Activated naive CD8-positive, alpha-beta T cell (primary cell): Measurements from ENCODE around the gene HLA-DRA.

Source experiments
- H3K27ac Mint-ChIP-seq: one replicate; pipeline ENCODE4 v1.8.0; 2021; ENCODE audit warnings: mixed read lengths
- H3K27me3 Mint-ChIP-seq: one replicate; pipeline ENCODE4 v1.8.0; 2021; ENCODE audit warnings: mixed read lengths
- H3K36me3 Mint-ChIP-seq: one replicate; pipeline ENCODE4 v1.8.0; 2021; ENCODE audit warnings: mixed read lengths
- H3K4me1 Mint-ChIP-seq: one replicate; pipeline ENCODE4 v1.8.0; 2021; ENCODE audit warnings: low read depth, mixed read lengths
- H3K4me3 Mint-ChIP-seq: one replicate; pipeline ENCODE4 v1.8.0; 2021; ENCODE audit warnings: mild to moderate bottlenecking, mixed read lengths
- H3K9me3 Mint-ChIP-seq: one replicate; pipeline ENCODE4 v1.8.0; 2021; ENCODE audit warnings: low read depth, mixed read lengths

The HLA-DRA gene

GRCh38 chr6:32439602-32440214 is at the start of gene HLA-DRA:
TSS of gene HLA-DRA (plus strand) at chr6:32439887. CDS start at chr6:32439951, 64 bp downstream.
- Mint-ChIP-seq H3K4me3 (peak within 1 kb of the TSS; percentile 55), H3K36me3 (no peaks in the 10 kb centered on the region), H3K27ac (no peak within 1 kb of the TSS), H3K9me3 (no peaks in the 10 kb centered on the region), H3K4me1 (peaks cover 12% of the 10 kb centered on the region), H3K27me3 (peaks cover 17% of the 10 kb centered on the region)

DNA sequence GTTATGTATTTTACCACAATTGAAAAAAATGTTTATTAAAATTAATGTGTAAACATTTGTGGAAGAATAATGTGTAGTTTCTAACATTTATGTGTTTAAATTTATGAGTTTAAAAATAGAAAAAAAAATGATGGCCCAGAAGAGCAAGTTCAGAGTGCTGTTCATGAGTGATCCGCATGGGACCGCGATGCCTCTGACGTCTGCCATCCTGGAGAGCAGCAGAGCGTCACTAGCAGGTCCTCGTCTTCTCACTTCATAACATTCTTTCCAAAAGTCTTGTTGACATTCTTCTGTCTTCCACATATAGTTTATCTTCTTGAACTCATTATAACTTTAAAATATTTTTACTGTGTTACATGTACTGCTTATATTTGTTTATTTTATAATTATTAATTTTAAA is 48.2 kb upstream of the HLA-DRA start:
- Mint-ChIP-seq H3K9me3 (no peaks in the 10 kb centered on the region), H3K27me3 (peaks cover 10% of the 10 kb centered on the region), H3K4me1 (no peaks in the 10 kb centered on the region), H3K27ac (no peak overlapping the region), H3K4me3 (no peak overlapping the region), H3K36me3 (no peaks in the 10 kb centered on the region)

- no peak overlapping the region for H3K27ac Mint-ChIP-seq
- H3K4me1 Mint-ChIP-seq = peaks cover 2% of the 10 kb centered on the region
- no peaks in the 10 kb centered on the region for H3K9me3 Mint-ChIP-seq
- H3K27me3 Mint-ChIP-seq = peaks cover 3% of the 10 kb centered on the region
- no peak overlapping the region for H3K4me3 Mint-ChIP-seq
- H3K36me3 Mint-ChIP-seq = no peaks in the 10 kb centered on the region
Measured at GRCh38 chr6:32393665-32394420, 45.8 kb upstream of the HLA-DRA start.

GRCh38 chr6:32396028-32396427 is 43.7 kb upstream of the HLA-DRA start:
- Mint-ChIP-seq H3K36me3 (no peaks in the 10 kb centered on the region), H3K4me1 (peaks cover 2% of the 10 kb centered on the region), H3K27ac (no peak overlapping the region), H3K4me3 (no peak overlapping the region), H3K9me3 (no peaks in the 10 kb centered on the region), H3K27me3 (peaks cover 9% of the 10 kb centered on the region)

- Mint-ChIP-seq H3K36me3 (no peaks in the 10 kb centered on the region), H3K27ac (no peak overlapping the region), H3K4me1 (peaks cover 2% of the 10 kb centered on the region), H3K9me3 (no peaks in the 10 kb centered on the region), H3K27me3 (peaks cover 11% of the 10 kb centered on the region), H3K4me3 (no peak overlapping the region)
Measured at GRCh38 chr6:32397252-32397920, 42.3 kb upstream of the HLA-DRA start.

GRCh38 chr6:32401284-32401963 is 38.3 kb upstream of the HLA-DRA start:
- H3K4me3 Mint-ChIP-seq = no peak overlapping the region
- peaks cover 2% of the 10 kb centered on the region for H3K4me1 Mint-ChIP-seq
- H3K27ac Mint-ChIP-seq = no peak overlapping the region
- peaks cover 24% of the 10 kb centered on the region for H3K27me3 Mint-ChIP-seq
- H3K36me3 Mint-ChIP-seq = no peaks in the 10 kb centered on the region
- H3K9me3 Mint-ChIP-seq = no peaks in the 10 kb centered on the region

DNA sequence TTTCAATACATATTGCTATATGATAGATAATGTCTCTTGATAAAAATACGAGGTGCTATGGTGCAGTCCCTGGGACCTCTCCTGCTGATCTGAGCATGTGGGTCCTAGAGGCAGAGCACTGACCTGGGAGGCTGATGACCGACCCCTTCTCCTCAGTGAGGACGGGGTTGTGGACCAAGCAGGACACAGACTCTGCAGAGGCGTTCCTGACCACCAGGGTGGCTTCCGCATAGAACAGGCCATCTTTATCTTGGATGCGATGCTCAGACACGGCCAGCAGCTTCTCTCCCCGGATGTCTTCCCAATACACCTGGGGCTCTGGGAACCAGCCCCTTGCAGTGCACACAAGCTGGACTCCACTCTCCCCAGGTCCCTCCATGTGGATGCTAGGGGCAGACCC is 36.9 kb upstream of the HLA-DRA start:
- no peak overlapping the region for H3K27ac Mint-ChIP-seq

GRCh38 chr6:32405656-32406055 is 34.0 kb upstream of the HLA-DRA start:
- Mint-ChIP-seq H3K27ac (no peak overlapping the region), H3K27me3 (peaks cover 27% of the 10 kb centered on the region), H3K4me3 (no peak overlapping the region), H3K4me1 (peaks cover 6% of the 10 kb centered on the region), H3K36me3 (no peaks in the 10 kb centered on the region), H3K9me3 (no peaks in the 10 kb centered on the region)

More for the DNA sequence above, 36.9 kb upstream of the HLA-DRA start:
- no peak overlapping the region for H3K4me3 Mint-ChIP-seq
- H3K4me1 Mint-ChIP-seq = no peaks in the 10 kb centered on the region
- peaks cover 28% of the 10 kb centered on the region for H3K27me3 Mint-ChIP-seq
- H3K9me3 Mint-ChIP-seq = no peaks in the 10 kb centered on the region
- no peaks in the 10 kb centered on the region for H3K36me3 Mint-ChIP-seq

- no peak overlapping the region for H3K4me3 Mint-ChIP-seq
- H3K9me3 Mint-ChIP-seq = no peaks in the 10 kb centered on the region
- H3K27ac Mint-ChIP-seq = no peak overlapping the region
- no peaks in the 10 kb centered on the region for H3K36me3 Mint-ChIP-seq
- H3K27me3 Mint-ChIP-seq = peaks cover 27% of the 10 kb centered on the region
- H3K4me1 Mint-ChIP-seq = peaks cover 6% of the 10 kb centered on the region
Measured at GRCh38 chr6:32406197-32406596, 33.5 kb upstream of the HLA-DRA start.

DNA sequence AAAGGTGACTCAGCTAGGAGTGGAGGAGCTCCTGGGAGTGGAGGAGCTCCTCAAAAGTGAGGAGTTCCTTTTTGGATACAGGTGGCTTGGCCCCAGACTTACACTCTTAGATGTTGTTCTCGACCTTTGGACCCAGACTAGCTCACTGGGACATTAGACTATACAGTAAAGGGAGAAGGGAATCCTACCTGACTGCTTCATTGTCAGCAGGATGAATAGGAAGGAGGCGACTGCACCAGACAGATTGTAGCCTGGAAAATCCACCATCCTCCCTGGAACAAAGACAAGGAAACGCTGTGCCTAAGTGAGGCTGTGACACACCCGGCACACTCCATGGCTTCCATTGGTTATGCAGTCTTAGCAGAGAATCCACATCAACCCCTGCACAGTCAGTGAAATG is 32.8 kb upstream of the HLA-DRA start, which contains the start of gene BTNL2:
Gene BTNL2 (minus strand): TSS at position 325 of the 400 bp plus-strand sequence. CDS start 58 bp downstream, at position 267.
- Mint-ChIP-seq H3K4me1 (peaks cover 6% of the 10 kb centered on the region), H3K27ac (no peak within 1 kb of the TSS), H3K27me3 (peaks cover 25% of the 10 kb centered on the region), H3K4me3 (no peak within 1 kb of the TSS), H3K9me3 (no peaks in the 10 kb centered on the region), H3K36me3 (no peaks in the 10 kb centered on the region)

DNA sequence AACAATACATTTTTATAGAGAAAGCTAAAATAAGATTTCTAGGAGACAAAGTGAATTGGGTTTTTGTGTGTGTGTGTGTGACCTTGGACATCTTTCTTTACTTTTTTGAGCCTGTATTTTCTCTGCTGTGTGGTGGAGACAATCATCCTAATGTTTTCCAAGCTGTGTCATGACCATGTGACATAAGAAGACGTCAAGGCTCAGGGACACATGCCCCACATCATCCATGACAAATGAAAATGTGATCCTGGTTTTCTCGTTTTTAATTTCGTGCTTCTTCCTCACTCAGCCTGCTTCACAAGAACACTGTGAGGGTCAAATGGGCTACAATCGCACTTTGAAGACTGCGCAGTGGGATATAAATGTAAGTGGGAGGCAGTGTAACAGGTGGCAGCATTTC is 28.8 kb upstream of the HLA-DRA start:
- H3K4me1 Mint-ChIP-seq = peaks cover 11% of the 10 kb centered on the region
- no peaks in the 10 kb centered on the region for H3K36me3 Mint-ChIP-seq
- H3K27ac Mint-ChIP-seq = no peak overlapping the region
- no peaks in the 10 kb centered on the region for H3K9me3 Mint-ChIP-seq
- H3K4me3 Mint-ChIP-seq = no peak overlapping the region
- H3K27me3 Mint-ChIP-seq = peaks cover 33% of the 10 kb centered on the region

DNA sequence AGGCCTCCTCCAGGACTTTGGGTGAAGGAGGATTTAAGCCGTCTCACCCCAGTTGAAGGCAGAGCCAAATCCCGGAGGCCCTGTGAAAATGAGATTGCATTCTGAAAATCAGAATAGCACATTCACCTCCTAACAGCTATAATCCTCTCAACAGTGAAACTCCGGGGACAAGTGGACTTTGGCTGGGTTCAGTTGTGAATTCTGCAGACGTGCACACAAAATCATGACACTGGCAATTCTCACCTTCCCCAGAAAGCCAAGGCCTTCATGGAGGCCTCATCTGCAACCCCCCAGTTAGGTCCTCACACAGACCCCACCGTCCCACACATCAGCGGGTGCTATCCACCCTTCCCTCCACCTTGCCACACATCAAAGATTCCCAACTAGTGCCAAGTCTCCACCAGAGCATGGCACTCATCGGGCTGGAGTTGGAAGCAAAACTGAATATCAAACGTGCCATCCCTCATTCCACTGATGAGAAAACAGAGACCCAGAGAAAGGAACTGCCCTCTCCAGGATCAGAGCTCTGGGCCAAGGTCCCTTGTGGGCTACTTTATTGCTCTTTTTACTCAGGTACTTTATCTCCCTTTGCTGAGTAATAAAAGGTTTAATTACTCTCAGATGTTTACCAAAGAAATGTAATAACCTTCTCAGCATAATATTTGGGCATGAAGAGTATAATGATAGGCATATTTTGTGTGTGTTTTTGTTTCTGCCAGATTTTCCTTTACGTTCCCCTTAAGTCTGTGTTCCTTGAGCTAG is 27.9 kb upstream of the HLA-DRA start:
- H3K9me3 Mint-ChIP-seq = no peaks in the 10 kb centered on the region
- H3K36me3 Mint-ChIP-seq = no peaks in the 10 kb centered on the region
- peaks cover 31% of the 10 kb centered on the region for H3K27me3 Mint-ChIP-seq
- no peak overlapping the region for H3K27ac Mint-ChIP-seq
- peaks cover 11% of the 10 kb centered on the region for H3K4me1 Mint-ChIP-seq
- H3K4me3 Mint-ChIP-seq = no peak overlapping the region

- no peak overlapping the region for H3K27ac Mint-ChIP-seq
- no peaks in the 10 kb centered on the region for H3K36me3 Mint-ChIP-seq
- peaks cover 26% of the 10 kb centered on the region for H3K27me3 Mint-ChIP-seq
- H3K4me1 Mint-ChIP-seq = peaks cover 11% of the 10 kb centered on the region
- H3K4me3 Mint-ChIP-seq = no peak overlapping the region
- no peaks in the 10 kb centered on the region for H3K9me3 Mint-ChIP-seq
Measured at GRCh38 chr6:32413427-32414047, 26.1 kb upstream of the HLA-DRA start.

- Mint-ChIP-seq H3K27ac (no peak overlapping the region), H3K4me1 (peaks cover 5% of the 10 kb centered on the region), H3K9me3 (no peaks in the 10 kb centered on the region), H3K36me3 (no peaks in the 10 kb centered on the region), H3K4me3 (no peak overlapping the region), H3K27me3 (peaks cover 32% of the 10 kb centered on the region)
Measured at GRCh38 chr6:32415521-32416019, 24.1 kb upstream of the HLA-DRA start.
